HEK293 (cell line): ENCODE data around the gene METTL3.

Experiments
- CTCF ChIA-PET: fragments of 350-600 bp; formaldehyde crosslinking; extraction: SDS; loops from one replicate; lab custom pipeline; 2021; ENCODE audit warnings: antibody characterized with exemption; lab: Yijun Ruan, JAX
- POLR2A ChIA-PET: fragments of 300-600 bp; formaldehyde crosslinking; extraction: SDS; loops from one replicate; lab custom pipeline; 2020; ENCODE audit warnings: antibody characterized with exemption, inconsistent platforms; lab: Yijun Ruan, JAX
- H3K27ac ChIP-seq: fragments of 200-500 bp; sonication (Bioruptor generic); 2 replicates; pipeline ENCODE4 v1.5.1; 2014; ENCODE audit warnings: low read depth, low read length, control low read depth, inconsistent platforms; ENCODE audit errors: extremely low read depth
- H3K36me3 ChIP-seq, 2 experiments: fragments of 200-500 bp in 1 of 2; sonication (Bioruptor generic) in 1 of 2; 1 replicate in 1 of 2; 2 replicates in 1 of 2; pipeline ENCODE4 v1.5.1; 2014 to 2017; ENCODE audit warnings: inconsistent platforms in 2 of 2, low read length in 2 of 2; ENCODE audit not compliant: control insufficient read depth in 2 of 2, insufficient read depth in 1 of 2
- H3K4me1 ChIP-seq: fragments of 200-500 bp; sonication (Bioruptor generic); 2 replicates; pipeline ENCODE4 v1.5.1; 2014; ENCODE audit warnings: mild to moderate bottlenecking, low read length, inconsistent platforms; ENCODE audit not compliant: control insufficient read depth, insufficient read depth
- H3K4me3 ChIP-seq: 2 replicates; pipeline ENCODE4 v1.5.1; 2011; ENCODE audit warnings: low read depth, mild to moderate bottlenecking, control low read depth, low read length, moderate library complexity
- H3K9me3 ChIP-seq: fragments of 200-500 bp; sonication (Bioruptor generic); 2 replicates; pipeline ENCODE4 v1.5.1; 2014; ENCODE audit warnings: low read depth, low read length, inconsistent platforms; ENCODE audit not compliant: control insufficient read depth, insufficient read depth
- GLI4 ChIP-seq: fragments of 450-650 bp; formaldehyde crosslinking; IDR thresholded peaks from 2 replicates; pipeline ENCODE4 v1.5.1; 2016; ENCODE audit warnings: missing biosample characterization, missing genetic modification characterization
- KLF16 ChIP-seq: fragments of 450-650 bp; formaldehyde crosslinking; IDR thresholded peaks from 2 replicates; pipeline ENCODE4 v1.5.1; 2017; ENCODE audit warnings: missing biosample characterization, missing genetic modification characterization
- OVOL3 ChIP-seq: fragments of 450-650 bp; formaldehyde crosslinking; IDR thresholded peaks from 2 replicates; pipeline ENCODE4 v1.5.1; 2016; ENCODE audit warnings: missing biosample characterization, missing genetic modification characterization
- REST ChIP-seq: fragments of 450-650 bp; formaldehyde crosslinking; IDR thresholded peaks from 2 replicates; pipeline ENCODE4 v1.5.1; 2016; ENCODE audit warnings: missing biosample characterization, missing genetic modification characterization
- WT1 ChIP-seq: fragments of 450-650 bp; formaldehyde crosslinking; IDR thresholded peaks from 2 replicates; pipeline ENCODE4 v1.5.1; 2016; ENCODE audit warnings: missing biosample characterization, missing genetic modification characterization
- ZBTB11 ChIP-seq: fragments of 450-650 bp; formaldehyde crosslinking; conservative IDR thresholded peaks from 2 replicates; pipeline ENCODE4 v1.5.1; 2016; ENCODE audit warnings: low read depth, missing biosample characterization, missing genetic modification characterization
- ZBTB17 ChIP-seq: fragments of 450-650 bp; formaldehyde crosslinking; IDR thresholded peaks from 2 replicates; pipeline ENCODE4 v1.5.1; 2016; ENCODE audit warnings: missing biosample characterization, missing genetic modification characterization
- ZBTB7A ChIP-seq: fragments of 450-650 bp; formaldehyde crosslinking; IDR thresholded peaks from 2 replicates; pipeline ENCODE4 v1.5.1; 2016; ENCODE audit warnings: low read depth, missing biosample characterization, missing genetic modification characterization
- ZNF146 ChIP-seq: fragments of 450-650 bp; formaldehyde crosslinking; IDR thresholded peaks from 2 replicates; pipeline ENCODE4 v1.5.1; 2016; ENCODE audit warnings: missing biosample characterization, missing genetic modification characterization
- ZNF148 ChIP-seq: fragments of 450-650 bp; formaldehyde crosslinking; IDR thresholded peaks from 2 replicates; pipeline ENCODE4 v1.5.0; 2017; ENCODE audit warnings: missing biosample characterization, missing genetic modification characterization, borderline replicate concordance
- ZNF155 ChIP-seq: fragments of 450-650 bp; formaldehyde crosslinking; IDR thresholded peaks from 2 replicates; pipeline ENCODE4 v1.5.1; 2016; ENCODE audit warnings: missing biosample characterization, missing genetic modification characterization
- ZNF175 ChIP-seq: fragments of 450-650 bp; formaldehyde crosslinking; IDR thresholded peaks from 2 replicates; pipeline ENCODE4 v1.5.1; 2016; ENCODE audit warnings: missing biosample characterization, missing genetic modification characterization
- ZNF280C ChIP-seq: fragments of 450-650 bp; formaldehyde crosslinking; IDR thresholded peaks from 2 replicates; pipeline ENCODE4 v1.5.1; 2016; ENCODE audit warnings: missing biosample characterization, missing genetic modification characterization
- ZNF341 ChIP-seq: fragments of 450-650 bp; formaldehyde crosslinking; IDR thresholded peaks from 2 replicates; pipeline ENCODE4; 2016; ENCODE audit warnings: low read depth, missing biosample characterization, missing genetic modification characterization
- ZNF488 ChIP-seq: fragments of 450-650 bp; formaldehyde crosslinking; IDR thresholded peaks from 2 replicates; pipeline ENCODE4 v1.5.1; 2016; ENCODE audit warnings: missing biosample characterization, missing genetic modification characterization
- ZNF544 ChIP-seq: fragments of 450-650 bp; formaldehyde crosslinking; IDR thresholded peaks from 2 replicates; pipeline ENCODE4 v1.5.0; 2017; ENCODE audit warnings: missing biosample characterization, missing genetic modification characterization
- ZNF560 ChIP-seq: fragments of 450-650 bp; formaldehyde crosslinking; IDR thresholded peaks from 2 replicates; pipeline ENCODE4 v1.5.1; 2017; ENCODE audit warnings: missing biosample characterization, missing genetic modification characterization, borderline replicate concordance
- ZNF626 ChIP-seq: fragments of 450-650 bp; sonication (Bioruptor Pico); formaldehyde crosslinking; IDR thresholded peaks from 2 replicates; pipeline ENCODE4 v1.5.1; 2018; ENCODE audit warnings: missing biosample characterization, missing genetic modification characterization, inconsistent platforms
- ZNF664 ChIP-seq: fragments of 450-650 bp; formaldehyde crosslinking; IDR thresholded peaks from 2 replicates; pipeline ENCODE4 v1.5.1; 2016; ENCODE audit warnings: missing biosample characterization, missing genetic modification characterization
- ZNF747 ChIP-seq: fragments of 450-650 bp; formaldehyde crosslinking; IDR thresholded peaks from 2 replicates; pipeline ENCODE4 v1.5.1; 2016; ENCODE audit warnings: missing biosample characterization, missing genetic modification characterization

Gene METTL3

GRCh38 chr14:21518725-21519124 lies 7.6 kb upstream of the METTL3 start:
- TF ChIP-seq ZNF146 (tag by site-specific recombination) (no peak), KLF16 (tag by site-specific recombination) (no peak), OVOL3 (tag by site-specific recombination) (no peak)
- peaks cover 3 to 28% of the 10 kb centered on the region in 2 experiments; a peak in 2 of 3 replicates for H3K36me3 ChIP-seq
- ChIA-PET POLR2A (interaction anchor here (1.4 kb wide), 1 partner anchor 8 kb away, joined by 4 read pairs; the partner anchor contains the start of gene METTL3), CTCF (interaction anchor here (0.6 to 0.7 kb wide), 2 partner anchors 39 to 52 kb away, joined by 3 read pairs; no protein-coding TSS in a partner anchor)
- no peaks in the 10 kb centered on the region for H3K4me1 ChIP-seq
- H3K9me3 ChIP-seq = no peaks in the 10 kb centered on the region
- H3K27ac ChIP-seq = no peak overlapping the region
- H3K4me3 ChIP-seq = no peak overlapping the region

- Histone ChIP-seq H3K4me1 (0 out of 2 replicates have a peak, but pooled peaks cover 4% of the 10 kb centered on the region), H3K4me3 (no peak overlapping the region), H3K9me3 (no peaks in the 10 kb centered on the region), H3K36me3 (peaks cover 1 to 2% of the 10 kb centered on the region in 2 experiments; a peak in 2 of 3 replicates), H3K27ac (no peak overlapping the region)
- CTCF ChIA-PET = interaction anchor here (0.7 to 2.1 kb wide), 2 partner anchors 16 to 42 kb away, joined by 3 to 14 read pairs; no protein-coding TSS in a partner anchor
- POLR2A ChIA-PET = interaction anchor here (1.5 kb wide), 1 partner anchor 12 kb away, joined by 9 read pairs; the partner anchor contains the start of gene SALL2
- TF ChIP-seq GLI4 (tag by site-specific recombination) (no peak), ZNF148 (tag by site-specific recombination) (no peak), ZNF175 (tag by site-specific recombination) (no peak), ZNF560 (no peak), ZNF155 (tag by site-specific recombination) (no peak), ZNF544 (no peak), ZBTB7A (no peak), ZNF747 (tag by site-specific recombination) (no peak), ZNF664 (tag by site-specific recombination) (no peak), ZBTB17 (tag by site-specific recombination) (no peak), ZNF626 (tag by site-specific recombination) (no peak), ZNF341 (tag by site-specific recombination) (no peak), WT1 (no peak), ZNF280C (no peak), ZBTB11 (tag by site-specific recombination) (no peak), ZNF488 (tag by site-specific recombination) (no peak), REST (tag by site-specific recombination) (no peak)
These were observed 3.2 kb upstream of the METTL3 start for GRCh38 chr14:21514341-21514740.
